GM10248 (cell line): ENCODE data around the gene ADCY7.

Source experiments
- CTCF ChIA-PET: fragments of 300-600 bp; sonication (Branson Sonifier 250); formaldehyde crosslinking; extraction: SDS; loops from one replicate; lab custom pipeline; 2021; ENCODE audit warnings: antibody characterized with exemption; lab: Yijun Ruan, JAX
- POLR2A ChIA-PET: fragments of 350-650 bp; sonication (Branson Sonifier 250); formaldehyde crosslinking; extraction: SDS; loops from one replicate; lab custom pipeline; 2020; ENCODE audit warnings: antibody characterized with exemption; lab: Yijun Ruan, JAX
- DNase-seq: peaks from one replicate; pipeline ENCODE4 v3.0.0; 2012; ENCODE audit errors: extremely low spot score
- TF ChIP-seq, protein P1 (sequence below): IDR thresholded peaks from 2 replicates; pipeline ENCODE4 v1.5.1; 2012; ENCODE audit warnings: mild to moderate bottlenecking, low read depth; ENCODE audit errors: extremely low read depth, missing control alignments, control extremely low read depth

Gene ADCY7

DNA sequence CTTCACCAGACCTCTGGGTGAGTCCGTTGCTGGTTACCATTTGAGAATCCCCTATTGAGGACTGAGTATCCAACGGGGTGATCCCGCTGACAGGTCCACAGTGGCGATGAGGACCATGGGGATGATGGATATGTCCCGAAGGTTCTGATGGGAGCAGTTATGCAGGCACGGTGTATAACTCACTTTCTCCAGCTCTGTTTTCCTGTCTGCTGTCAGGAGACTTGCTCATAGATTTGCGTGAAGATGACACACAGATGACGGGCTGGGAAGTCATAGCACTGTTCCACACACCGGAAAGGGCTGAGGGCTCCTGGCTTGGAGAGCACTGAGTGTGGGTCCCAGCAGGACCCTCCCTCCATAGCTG lies 22.2 kb upstream of the ADCY7 start:
- TF ChIP-seq, protein P1, sequence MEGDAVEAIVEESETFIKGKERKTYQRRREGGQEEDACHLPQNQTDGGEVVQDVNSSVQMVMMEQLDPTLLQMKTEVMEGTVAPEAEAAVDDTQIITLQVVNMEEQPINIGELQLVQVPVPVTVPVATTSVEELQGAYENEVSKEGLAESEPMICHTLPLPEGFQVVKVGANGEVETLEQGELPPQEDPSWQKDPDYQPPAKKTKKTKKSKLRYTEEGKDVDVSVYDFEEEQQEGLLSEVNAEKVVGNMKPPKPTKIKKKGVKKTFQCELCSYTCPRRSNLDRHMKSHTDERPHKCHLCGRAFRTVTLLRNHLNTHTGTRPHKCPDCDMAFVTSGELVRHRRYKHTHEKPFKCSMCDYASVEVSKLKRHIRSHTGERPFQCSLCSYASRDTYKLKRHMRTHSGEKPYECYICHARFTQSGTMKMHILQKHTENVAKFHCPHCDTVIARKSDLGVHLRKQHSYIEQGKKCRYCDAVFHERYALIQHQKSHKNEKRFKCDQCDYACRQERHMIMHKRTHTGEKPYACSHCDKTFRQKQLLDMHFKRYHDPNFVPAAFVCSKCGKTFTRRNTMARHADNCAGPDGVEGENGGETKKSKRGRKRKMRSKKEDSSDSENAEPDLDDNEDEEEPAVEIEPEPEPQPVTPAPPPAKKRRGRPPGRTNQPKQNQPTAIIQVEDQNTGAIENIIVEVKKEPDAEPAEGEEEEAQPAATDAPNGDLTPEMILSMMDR: no peak
- DNase-seq: no peak
- ChIA-PET POLR2A (no interaction called here), CTCF (interaction anchor here (1.1 to 2.7 kb wide), 4 partner anchors 11 to 562 kb away, joined by 3 to 11 read pairs (median 5); no protein-coding TSS in a partner anchor)

DNA sequence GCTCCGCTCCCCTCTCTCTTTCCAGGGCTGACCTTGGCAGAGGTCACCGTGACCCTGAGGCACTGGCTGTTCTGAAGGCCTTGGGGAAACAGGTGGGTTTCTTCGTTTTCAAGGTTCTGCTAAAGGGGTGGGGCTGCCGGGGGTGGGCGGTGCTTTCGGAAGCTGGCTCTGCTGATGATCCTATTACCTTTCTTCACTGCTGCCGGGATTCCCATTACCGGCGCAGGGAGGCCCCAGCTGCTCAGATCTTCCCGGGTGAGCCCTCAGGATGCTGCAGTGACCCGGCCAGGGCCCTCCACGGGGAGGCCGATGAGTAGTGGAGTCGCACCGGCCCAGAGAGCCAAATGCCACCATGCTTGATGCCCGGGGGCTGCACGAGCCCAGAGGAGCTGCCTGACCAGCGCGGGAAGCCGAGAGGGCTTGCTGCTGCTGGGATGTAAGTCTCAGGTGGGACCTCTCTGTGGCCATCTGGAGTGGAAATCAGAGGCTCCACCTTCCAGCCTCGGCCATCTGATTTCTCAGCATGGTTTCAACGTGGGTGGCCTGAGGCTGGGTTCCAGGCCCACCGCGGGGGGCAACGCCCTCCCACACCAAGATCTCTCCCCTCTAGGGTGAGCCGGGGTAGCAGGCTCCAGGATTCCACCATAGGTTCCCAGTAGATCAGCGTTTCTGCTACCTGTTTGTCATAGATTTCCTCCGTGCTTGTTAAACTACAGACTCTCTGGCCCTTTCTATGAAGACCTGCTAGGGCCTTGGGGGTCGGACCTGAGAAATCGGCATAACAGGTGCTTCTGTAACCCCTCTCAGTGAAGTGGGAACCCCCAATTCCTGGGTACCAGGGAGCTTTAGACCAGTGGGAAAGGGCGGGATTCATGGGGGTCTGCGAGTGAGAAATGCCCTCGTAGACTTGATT lies 21.6 kb upstream of the ADCY7 start:
- CTCF ChIA-PET: interaction anchor here (0.7 to 2.7 kb wide), 11 partner anchors 9 to 562 kb away, joined by 3 to 11 read pairs (median 3); no protein-coding TSS in a partner anchor
- POLR2A ChIA-PET: no interaction called here
- DNase-seq: no peak
- TF ChIP-seq, protein P1: no peak

DNA sequence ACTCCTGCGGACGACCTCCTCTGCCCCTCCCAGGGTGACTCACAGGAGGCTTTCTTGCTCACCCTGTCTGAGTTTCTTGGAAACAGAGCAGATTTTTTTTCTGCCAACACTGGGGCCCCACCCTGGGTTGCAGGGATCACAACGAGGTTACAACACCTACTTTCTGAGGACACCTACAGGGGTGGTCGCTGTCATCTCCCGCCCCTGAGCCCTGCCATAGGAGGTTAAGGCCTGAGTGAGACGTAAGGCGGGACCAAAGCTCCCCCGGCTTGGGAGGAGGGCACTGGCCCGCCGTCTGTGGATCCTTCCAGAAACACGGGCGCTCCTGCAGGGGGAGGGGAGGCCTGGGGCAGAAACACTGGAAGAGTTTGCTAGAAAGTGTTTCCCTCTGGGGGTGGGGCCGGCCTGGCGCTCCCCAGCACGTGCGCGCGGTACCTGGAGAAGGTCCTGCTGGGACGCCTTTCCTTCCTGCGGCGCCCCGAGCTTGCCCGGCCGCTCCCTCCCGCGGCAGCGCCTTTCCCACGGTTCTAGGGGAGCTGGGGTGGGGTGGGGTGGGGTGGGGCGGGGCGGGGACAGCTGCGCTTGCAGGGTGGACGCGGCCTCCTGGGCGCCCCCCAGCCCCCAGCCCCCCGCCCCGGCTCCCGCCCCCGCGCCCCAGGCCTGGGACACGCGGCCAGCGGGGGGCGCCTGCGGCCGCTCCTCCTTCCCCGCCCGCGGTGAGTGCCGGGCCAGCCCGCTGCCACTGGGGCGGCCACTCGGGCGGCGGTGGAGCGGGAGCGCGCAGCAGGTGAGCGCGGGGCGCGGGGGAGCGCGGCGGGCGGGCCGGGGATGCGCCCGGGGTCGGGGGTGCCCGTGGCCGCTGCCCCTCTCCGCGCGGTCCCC lies 20.7 kb upstream of the ADCY7 start:
- peak; percentile 90 for DNase-seq
- POLR2A ChIA-PET: no interaction called here
- CTCF ChIA-PET: interaction anchor here (0.7 to 2.7 kb wide), 12 partner anchors 9 to 561 kb away, joined by 3 to 11 read pairs (median 4); partner anchors contain the start of gene CNEP1R1
- TF ChIP-seq, protein P1: peak; percentile 52

DNA sequence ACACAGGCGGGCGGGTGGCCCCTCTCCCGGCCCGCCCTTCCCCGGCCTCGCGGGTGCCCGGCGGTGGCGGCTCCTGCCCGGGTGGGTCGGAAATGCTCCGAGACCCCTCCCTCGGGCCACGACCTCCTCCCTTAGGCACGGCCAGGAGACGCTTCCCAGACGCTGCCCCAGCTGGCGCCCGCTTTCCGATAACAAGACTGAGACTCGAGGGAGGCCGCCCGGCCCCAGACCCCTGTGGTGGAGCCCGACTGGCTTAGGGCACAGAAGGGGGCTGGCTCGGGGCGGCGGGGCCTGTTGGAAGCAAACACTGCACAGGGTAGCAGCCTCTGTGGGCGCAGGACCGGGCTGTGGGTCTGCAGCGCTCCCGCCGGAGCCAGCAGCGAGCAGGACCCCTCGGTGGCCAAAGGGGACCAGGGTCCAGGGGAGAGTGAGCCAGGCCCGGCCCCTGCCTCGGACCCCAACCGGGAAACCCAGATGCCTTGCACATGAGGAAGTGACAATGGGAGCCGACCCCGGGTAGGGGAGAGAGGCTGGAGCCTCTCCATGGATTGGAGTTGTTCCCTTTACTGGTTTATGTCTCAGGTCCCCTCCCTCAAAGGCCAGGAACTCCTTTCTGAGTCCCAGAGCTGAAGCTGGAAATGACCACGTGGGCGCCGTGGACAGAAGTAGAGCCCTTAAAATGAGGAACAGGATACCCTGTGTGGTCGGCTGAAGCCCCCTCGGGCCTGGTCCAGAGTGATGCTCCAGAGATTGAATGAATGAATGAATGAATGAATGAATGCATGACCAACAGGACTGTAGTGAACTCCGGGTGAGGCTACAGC lies 19.8 kb upstream of the ADCY7 start:
- TF ChIP-seq, protein P1: no peak
- ChIA-PET CTCF (interaction anchor here (0.9 to 2.7 kb wide), 10 partner anchors 14 to 560 kb away, joined by 3 to 11 read pairs (median 4); partner anchors contain the start of gene CNEP1R1), POLR2A (no interaction called here)
- DNase-seq: peak; percentile 46

DNA sequence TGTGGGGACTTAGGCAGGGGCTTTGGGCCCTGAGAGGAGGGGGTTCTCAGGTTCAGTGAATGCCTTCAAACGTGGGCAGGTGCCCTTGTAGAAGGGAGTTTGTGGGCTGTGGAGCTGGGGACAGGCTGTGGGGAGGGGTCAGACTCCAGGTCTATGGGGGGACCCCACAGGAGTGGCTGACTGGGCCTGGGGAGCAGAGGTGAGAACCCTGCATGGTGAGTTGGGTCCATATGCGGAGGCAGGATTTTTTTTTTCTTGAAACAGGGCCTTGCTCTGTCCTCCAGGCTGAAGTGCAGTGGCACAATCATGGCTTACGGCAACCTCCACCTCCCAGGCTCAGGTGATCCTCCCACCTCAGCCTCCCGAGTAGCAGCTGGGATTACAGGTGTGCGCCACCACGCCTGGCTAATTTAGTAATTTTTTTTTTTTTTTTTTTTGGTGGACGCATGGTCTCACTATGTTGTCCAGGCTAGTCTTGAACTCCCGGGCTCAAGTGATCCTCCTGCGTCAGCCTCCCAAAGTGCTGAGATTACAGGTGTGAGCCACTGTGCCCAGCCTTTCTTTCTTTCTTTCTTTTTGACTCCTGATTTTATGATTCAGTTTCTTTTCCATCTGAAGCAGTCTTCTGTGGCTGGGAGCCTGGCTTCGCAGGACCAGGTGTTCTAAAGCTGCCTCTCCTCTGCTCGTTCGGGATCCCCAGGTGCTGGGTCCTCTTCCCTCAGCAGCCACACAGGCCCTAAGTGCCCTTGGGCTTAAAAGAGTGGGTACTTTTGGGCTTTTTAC lies 19.0 kb upstream of the ADCY7 start:
- POLR2A ChIA-PET: no interaction called here
- no peak for DNase-seq
- TF ChIP-seq, protein P1: no peak
- CTCF ChIA-PET: interaction anchor here (0.9 to 1.9 kb wide), 4 partner anchors 14 to 559 kb away, joined by 3 to 5 read pairs (median 4); no protein-coding TSS in a partner anchor
